HAP-1 (cell line): ENCODE results near the gene APBB2.

Experiments
- DNase-seq, 2 experiments: peaks; one replicate each; pipeline ENCODE4 v3.0.0-alpha.2; 2016 to 2020; ENCODE audit warnings: low spot score in 2 of 2
- H3K27me3 ChIP-seq: fragments of 250-450 bp; sonication (Bioruptor Pico); 2 replicates; pipeline ENCODE4 v1.5.1; 2020; ENCODE audit warnings: low read depth, mild to moderate bottlenecking, moderate library complexity
- H3K36me3 ChIP-seq: fragments of 250-450 bp; sonication (Bioruptor Pico); replicated peaks from 2 replicates; pipeline ENCODE4 v1.5.1; 2020; ENCODE audit warnings: mild to moderate bottlenecking
- H3K4me1 ChIP-seq: fragments of 250-450 bp; sonication (Bioruptor Pico); 2 replicates; pipeline ENCODE4 v1.5.1; 2020; ENCODE audit warnings: mild to moderate bottlenecking
- H3K4me3 ChIP-seq: fragments of 250-450 bp; sonication (Bioruptor Pico); 2 replicates; pipeline ENCODE4 v1.5.1; 2020; ENCODE audit warnings: mild to moderate bottlenecking, moderate library complexity
- H3K9me3 ChIP-seq: fragments of 250-450 bp; sonication (Bioruptor Pico); 2 replicates; pipeline ENCODE4 v1.5.1; 2020; ENCODE audit warnings: mild to moderate bottlenecking, moderate library complexity
- in situ Hi-C: fragments of 300-500 bp; cut with MboI; formaldehyde crosslinking; loops from 3 replicates; pipeline ENCODE4 v1.14.3; 2020; ENCODE audit warnings: low sequenced_read_pairs, inconsistent platforms, mixed read lengths

APBB2 gene

DNA sequence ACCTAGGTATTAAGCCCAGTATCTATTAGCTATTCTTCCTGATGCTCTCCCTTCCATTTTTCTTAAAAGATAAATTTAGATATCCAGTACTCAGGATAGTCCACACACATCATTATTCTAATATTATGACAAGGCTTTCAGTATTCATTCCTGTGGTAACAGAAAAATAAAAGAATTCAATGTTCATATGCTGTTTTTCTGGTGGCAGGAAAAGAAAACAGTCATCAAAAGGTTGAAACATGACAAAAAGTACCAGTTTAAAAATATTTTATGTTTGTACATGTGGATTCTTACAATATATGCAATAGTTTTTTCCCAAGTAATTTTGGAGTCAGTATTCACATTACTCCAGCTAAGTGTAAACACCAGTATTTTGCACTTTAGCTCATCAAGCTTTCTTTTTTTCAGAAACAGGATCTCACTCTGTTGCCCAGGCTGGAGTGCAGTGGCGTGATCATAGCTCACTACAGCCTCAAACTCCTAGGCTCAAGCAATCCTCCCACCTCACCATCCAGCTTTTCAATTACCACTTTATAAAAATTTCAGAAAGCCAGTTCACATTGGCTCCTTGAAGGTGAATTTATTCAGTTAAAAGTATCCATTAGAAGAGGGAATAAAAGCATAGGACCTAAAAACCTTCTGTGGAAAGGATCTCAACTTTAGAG, 2.3 kb downstream of the APBB2 start:
- Histone ChIP-seq H3K4me1 (peaks cover 21% of the 10 kb centered on the region), H3K27me3 (no peaks in the 10 kb centered on the region), H3K9me3 (no peaks in the 10 kb centered on the region), H3K4me3 (peak overlapping the region; percentile 81), H3K36me3 (no peaks in the 10 kb centered on the region)
- in situ Hi-C loops = loop anchor here (5.0 to 25.0 kb wide), 2 partner anchors 235 to 475 kb away; partner anchors contain the start of gene NSUN7
- no peak for DNase-seq

DNA sequence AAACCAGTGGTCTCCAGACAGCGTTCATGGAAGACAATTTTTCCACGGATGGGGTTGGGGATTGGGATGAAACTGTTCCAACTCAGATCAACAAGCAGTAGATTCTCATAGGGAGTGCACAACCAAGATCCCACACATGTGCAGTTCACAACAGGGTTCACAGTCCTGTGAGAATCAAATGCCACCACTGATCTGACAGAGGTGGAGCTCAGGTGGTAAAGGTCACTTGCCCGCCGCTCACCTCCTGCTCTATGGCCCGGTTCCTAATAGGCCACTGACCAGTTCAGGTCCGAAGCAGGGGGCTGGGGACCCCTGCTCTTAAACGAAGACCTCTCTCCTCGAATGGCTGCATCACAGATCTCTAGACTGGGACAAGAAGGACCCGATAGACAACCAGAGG, 4.4 kb downstream of the APBB2 start:
- in situ Hi-C loops = loop anchor here (5.0 to 25.0 kb wide), 2 partner anchors 233 to 473 kb away; partner anchors contain the start of gene NSUN7
- H3K36me3 ChIP-seq = no peaks in the 10 kb centered on the region
- no peak overlapping the region for H3K4me3 ChIP-seq
- peaks cover 17% of the 10 kb centered on the region for H3K4me1 ChIP-seq
- no peaks in the 10 kb centered on the region for H3K9me3 ChIP-seq
- no peak for DNase-seq
- no peaks in the 10 kb centered on the region for H3K27me3 ChIP-seq

DNA sequence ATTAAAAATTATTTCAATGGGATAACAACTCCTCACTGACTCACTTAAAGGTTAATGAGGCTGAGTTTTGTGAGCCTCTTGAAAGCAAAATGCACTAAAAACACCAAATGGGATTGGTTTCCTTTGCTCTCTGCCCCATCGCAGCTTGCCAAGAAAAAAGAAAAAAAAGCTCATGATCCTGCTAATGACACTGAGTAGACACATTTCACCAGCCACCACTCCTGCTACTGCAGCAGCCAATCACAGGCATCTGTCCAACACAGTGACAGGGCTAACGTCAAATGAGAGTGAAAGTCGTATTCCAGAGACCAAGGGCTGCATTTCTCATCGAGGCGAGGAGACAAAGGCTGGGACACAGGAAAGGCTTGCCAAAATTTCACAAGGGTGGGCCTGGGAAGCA, 5.2 kb downstream of the APBB2 start:
- H3K36me3 ChIP-seq = no peaks in the 10 kb centered on the region
- no peak for DNase-seq
- no peaks in the 10 kb centered on the region for H3K27me3 ChIP-seq
- no peak overlapping the region for H3K4me3 ChIP-seq
- H3K9me3 ChIP-seq = no peaks in the 10 kb centered on the region
- in situ Hi-C loops = loop anchor here (25.0 kb wide), 1 partner anchor 472 kb away; the partner anchor contains the start of gene NSUN7
- peaks cover 19% of the 10 kb centered on the region for H3K4me1 ChIP-seq

DNA sequence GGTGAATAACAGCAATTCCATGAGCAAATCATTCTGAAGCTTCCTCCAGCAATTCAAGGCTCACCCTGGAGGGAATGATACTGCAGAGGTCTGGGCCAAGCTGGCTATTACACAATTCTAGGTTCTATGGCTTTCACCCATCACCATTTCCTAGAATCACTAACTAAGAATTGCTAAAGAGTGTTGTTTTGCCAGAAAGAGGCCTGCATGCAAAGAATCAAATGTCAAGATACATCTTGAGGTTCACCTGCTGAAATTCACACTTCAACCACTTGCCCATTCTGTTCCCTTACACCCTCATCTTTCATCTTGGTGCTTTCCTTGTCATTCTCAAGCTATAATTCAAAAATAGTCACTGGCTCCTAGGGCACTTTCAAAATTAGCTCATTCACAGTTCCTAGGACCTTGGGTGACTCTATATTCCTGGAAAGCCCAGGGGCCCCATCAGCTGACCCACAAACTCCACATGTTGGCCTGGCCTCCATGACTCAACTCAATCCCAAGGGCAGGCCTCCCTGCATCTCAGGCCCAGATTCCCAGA, 7.0 kb downstream of the APBB2 start:
- no peak for DNase-seq
- no peaks in the 10 kb centered on the region for H3K9me3 ChIP-seq
- H3K27me3 ChIP-seq = no peaks in the 10 kb centered on the region
- in situ Hi-C loops = loop anchor here (25.0 kb wide), 1 partner anchor 470 kb away; the partner anchor contains the start of gene NSUN7
- peaks cover 21% of the 10 kb centered on the region for H3K4me1 ChIP-seq
- no peak overlapping the region for H3K4me3 ChIP-seq
- no peaks in the 10 kb centered on the region for H3K36me3 ChIP-seq

DNA sequence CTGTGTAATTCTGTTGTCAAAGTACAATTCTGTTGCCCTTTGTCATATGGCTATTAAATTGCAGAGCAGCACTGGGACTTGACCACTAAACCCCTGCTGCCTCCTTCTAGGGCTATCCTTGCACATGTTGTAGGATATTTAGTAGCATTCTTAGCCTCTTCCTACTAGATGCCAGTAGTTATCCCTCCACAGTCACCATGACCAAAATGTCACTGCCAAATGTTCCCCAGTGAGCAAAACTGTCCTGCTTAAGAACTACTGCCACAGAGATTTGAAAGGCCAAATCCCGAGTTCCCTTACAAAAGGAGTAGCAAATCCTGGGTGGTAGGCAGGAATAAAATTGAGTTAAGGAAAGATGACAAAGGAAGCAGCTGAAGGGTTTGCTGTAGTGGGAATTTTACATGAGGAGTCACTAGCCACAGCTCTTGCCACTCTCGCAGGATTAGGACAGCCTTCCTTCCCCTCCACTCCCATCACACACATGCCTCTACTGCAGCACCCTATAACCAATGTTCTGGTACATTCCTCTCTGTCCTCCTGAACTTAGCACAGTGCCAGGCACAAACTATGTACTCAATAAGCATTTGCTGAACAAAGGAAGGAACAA, 8.4 kb downstream of the APBB2 start:
- no peaks in the 10 kb centered on the region for H3K9me3 ChIP-seq
- in situ Hi-C loops = loop anchor here (25.0 kb wide), 1 partner anchor 469 kb away; the partner anchor contains the start of gene NSUN7
- no peak for DNase-seq
- no peaks in the 10 kb centered on the region for H3K27me3 ChIP-seq
- H3K36me3 ChIP-seq = no peaks in the 10 kb centered on the region
- H3K4me1 ChIP-seq = peaks cover 25% of the 10 kb centered on the region
- H3K4me3 ChIP-seq = no peak overlapping the region

DNA sequence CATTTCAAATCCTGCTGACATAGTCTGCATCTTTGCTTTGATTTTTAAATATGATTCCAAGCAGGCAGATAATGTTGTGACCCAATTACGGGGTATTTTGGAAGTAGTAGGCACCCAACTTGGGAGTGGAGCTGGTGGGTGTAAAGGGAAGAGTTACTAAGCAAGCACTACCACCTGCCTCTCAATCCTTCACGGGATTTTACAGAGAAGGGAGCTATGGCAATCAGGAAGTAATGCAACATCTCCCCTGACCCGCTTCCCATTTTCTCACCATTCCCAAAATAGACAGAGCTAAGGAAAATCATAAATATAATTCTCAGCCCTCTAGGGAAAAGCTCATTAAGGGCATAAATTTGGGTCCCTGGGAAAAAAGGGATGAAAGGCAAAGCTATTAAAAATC, 9.2 kb downstream of the APBB2 start:
- Histone ChIP-seq H3K36me3 (no peaks in the 10 kb centered on the region), H3K27me3 (no peaks in the 10 kb centered on the region), H3K9me3 (no peaks in the 10 kb centered on the region), H3K4me1 (peaks cover 27% of the 10 kb centered on the region), H3K4me3 (no peak overlapping the region)
- in situ Hi-C loops = loop anchor here (25.0 kb wide), 1 partner anchor 468 kb away; the partner anchor contains the start of gene NSUN7
- DNase-seq = no peak

DNA sequence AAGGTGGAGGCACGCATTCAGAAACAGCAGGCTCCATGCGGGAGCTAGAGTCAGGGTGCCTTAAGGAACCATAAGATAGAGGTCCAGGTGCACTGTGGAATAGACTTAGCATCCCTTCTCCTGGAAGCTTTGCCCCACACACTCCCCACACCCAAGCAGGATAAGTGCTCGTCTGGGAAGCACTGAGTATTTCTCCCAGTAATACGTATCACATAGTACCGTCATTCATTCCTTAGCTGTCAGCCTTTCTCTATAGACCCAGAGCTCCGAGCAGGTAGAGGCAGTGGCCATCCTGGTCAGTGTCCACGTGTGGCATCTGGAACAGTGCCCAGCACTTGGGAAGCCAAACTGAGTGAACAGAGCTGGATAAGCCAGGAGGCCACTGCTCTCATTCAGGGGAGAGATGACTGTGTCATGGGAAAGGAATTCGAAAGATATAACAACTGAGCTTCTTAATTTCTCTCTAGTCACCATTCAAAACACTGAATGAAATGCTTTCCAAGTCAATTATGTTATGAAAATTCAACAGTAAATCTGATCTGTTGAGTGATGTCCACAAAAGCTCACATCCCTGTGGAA, 9.9 kb downstream of the APBB2 start:
- no peaks in the 10 kb centered on the region for H3K9me3 ChIP-seq
- in situ Hi-C loops = loop anchor here (25.0 kb wide), 1 partner anchor 467 kb away; the partner anchor contains the start of gene NSUN7
- no peaks in the 10 kb centered on the region for H3K36me3 ChIP-seq
- H3K27me3 ChIP-seq = no peaks in the 10 kb centered on the region
- peaks cover 27% of the 10 kb centered on the region for H3K4me1 ChIP-seq
- no peak overlapping the region for H3K4me3 ChIP-seq
- DNase-seq = peak; percentile 37 to 50

DNA sequence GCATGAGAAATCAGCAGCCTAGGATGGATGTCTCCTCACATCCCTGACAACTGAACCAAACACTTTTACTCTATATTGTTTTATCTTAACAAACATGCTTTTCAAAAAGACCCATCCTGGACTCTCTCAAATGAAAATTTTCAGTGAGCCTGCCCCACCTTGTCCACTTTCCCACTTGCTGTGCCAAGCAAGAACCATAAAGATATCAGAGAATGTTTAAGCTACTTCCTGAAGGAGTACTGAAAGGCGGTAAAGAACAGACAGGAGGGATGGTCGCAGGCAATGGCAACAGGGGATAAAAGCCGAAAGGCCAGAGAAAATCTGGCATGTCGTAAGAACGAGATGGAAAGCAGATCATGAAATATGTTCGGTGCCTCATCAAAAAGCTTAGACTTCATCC, 10.5 kb downstream of the APBB2 start:
- Histone ChIP-seq H3K36me3 (no peaks in the 10 kb centered on the region), H3K27me3 (no peaks in the 10 kb centered on the region), H3K4me3 (no peak overlapping the region), H3K4me1 (peaks cover 27% of the 10 kb centered on the region), H3K9me3 (no peaks in the 10 kb centered on the region)
- in situ Hi-C loops = loop anchor here (25.0 kb wide), 1 partner anchor 467 kb away; the partner anchor contains the start of gene NSUN7
- no peak for DNase-seq

DNA sequence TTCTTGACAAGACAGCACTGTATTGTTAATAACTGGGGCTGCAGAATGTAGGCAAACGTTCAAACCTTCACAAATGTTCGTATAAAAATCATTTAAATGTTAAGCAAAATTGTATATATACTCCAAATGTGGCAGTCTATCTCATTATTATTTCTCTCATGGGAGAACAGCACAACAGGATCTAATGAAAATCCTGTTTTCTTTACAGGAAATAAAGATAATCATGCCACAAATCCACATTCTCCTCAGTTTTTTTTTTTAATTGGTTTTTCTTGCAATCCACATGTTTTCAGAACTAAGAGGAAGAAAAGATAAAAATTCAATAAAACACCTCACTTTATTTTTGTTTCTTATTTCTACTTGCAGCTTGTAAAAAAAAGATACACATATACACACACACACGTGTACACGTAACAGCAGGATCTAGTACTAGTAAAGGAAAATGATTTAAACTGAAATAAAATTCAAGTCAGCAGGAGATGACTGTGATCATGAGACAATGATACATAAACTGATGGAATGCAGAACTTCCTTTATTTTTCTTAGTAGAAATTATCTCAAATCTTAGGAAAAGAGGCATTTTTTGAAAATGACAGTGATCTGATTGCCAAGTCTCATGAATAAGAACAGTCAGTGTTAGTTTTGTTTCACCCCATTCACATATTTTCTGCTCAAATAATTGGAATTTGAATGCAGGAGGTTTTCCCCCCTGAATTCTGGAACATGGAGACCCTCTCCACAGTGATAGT, 11.3 kb downstream of the APBB2 start:
- no peaks in the 10 kb centered on the region for H3K27me3 ChIP-seq
- DNase-seq = no peak
- H3K9me3 ChIP-seq = no peaks in the 10 kb centered on the region
- no peaks in the 10 kb centered on the region for H3K36me3 ChIP-seq
- in situ Hi-C loops = loop anchor here (25.0 kb wide), 1 partner anchor 466 kb away; the partner anchor contains the start of gene NSUN7
- H3K4me1 ChIP-seq = peaks cover 27% of the 10 kb centered on the region
- no peak overlapping the region for H3K4me3 ChIP-seq

DNA sequence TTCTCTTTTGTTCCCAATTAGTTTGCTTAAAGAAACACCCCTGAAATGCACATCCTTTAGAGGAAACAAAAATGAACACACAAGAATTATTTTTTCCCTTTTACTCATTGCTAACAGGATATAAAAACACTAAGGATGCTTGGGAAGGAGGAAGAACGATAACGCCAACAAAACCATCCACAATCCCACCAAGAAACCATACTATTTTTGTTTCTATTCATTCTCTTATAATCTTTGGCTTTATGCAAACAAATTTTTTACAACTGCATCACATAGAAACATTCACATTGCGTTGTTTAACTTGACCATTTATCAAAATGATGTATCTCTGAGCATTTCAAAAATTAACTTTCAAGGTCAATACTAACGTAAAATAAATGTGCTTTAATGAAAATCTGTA, 12.0 kb downstream of the APBB2 start:
- no peak overlapping the region for H3K4me3 ChIP-seq
- H3K27me3 ChIP-seq = no peaks in the 10 kb centered on the region
- no peaks in the 10 kb centered on the region for H3K36me3 ChIP-seq
- in situ Hi-C loops = loop anchor here (25.0 kb wide), 1 partner anchor 465 kb away; the partner anchor contains the start of gene NSUN7
- no peak for DNase-seq
- no peaks in the 10 kb centered on the region for H3K9me3 ChIP-seq
- H3K4me1 ChIP-seq = peaks cover 27% of the 10 kb centered on the region

DNA sequence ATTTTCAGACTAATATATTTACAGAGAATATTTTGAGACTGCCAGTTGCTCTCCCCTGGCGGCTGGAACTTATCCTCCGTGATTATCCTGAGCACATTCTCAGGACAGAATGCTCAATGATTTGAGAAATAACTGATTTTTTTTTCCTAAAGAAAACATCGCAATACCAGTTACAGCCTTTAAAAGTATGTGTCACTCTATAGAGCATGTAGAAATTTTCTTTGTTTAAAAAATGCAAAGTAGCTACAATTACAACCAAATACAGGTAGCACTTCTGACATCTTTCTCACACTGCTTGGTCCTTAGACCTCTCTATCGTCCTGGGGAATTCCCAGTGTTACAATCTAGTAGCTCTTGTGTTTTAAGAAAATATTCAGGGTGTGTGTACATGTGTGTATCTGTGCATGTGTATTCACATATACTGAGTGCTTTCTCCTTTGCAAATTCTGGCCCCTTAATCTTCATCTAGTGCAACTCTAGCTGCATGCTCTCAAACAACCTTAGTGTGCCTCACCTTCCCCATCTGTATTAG, 13.8 kb downstream of the APBB2 start:
- Histone ChIP-seq H3K9me3 (no peaks in the 10 kb centered on the region), H3K36me3 (no peaks in the 10 kb centered on the region), H3K4me1 (peaks cover 23% of the 10 kb centered on the region), H3K27me3 (no peaks in the 10 kb centered on the region), H3K4me3 (no peak overlapping the region)
- in situ Hi-C loops = loop anchor here (25.0 kb wide), 1 partner anchor 463 kb away; the partner anchor contains the start of gene NSUN7
- no peak for DNase-seq

DNA sequence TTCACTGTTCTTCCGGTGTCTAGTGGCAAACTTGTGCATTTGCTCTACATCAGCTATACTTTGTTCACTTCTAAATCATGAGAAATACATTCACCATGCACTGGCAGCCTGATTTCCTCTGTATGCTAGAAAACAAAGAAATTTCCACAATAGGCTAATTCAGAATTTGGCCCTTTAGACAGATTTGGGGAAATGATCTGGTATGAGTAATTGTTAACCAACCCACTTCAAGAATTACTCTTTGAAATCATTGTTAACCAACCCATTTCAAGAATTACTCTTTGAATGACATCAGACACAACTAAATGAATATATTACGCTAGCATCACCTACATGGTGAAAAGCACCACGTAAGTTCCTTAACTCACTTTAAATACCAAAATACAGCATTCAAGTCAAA, 14.6 kb downstream of the APBB2 start:
- no peaks in the 10 kb centered on the region for H3K27me3 ChIP-seq
- H3K4me1 ChIP-seq = peaks cover 15% of the 10 kb centered on the region
- no peak overlapping the region for H3K4me3 ChIP-seq
- H3K36me3 ChIP-seq = no peaks in the 10 kb centered on the region
- no peak for DNase-seq
- in situ Hi-C loops = loop anchor here (25.0 kb wide), 1 partner anchor 462 kb away; the partner anchor contains the start of gene NSUN7
- no peaks in the 10 kb centered on the region for H3K9me3 ChIP-seq

DNA sequence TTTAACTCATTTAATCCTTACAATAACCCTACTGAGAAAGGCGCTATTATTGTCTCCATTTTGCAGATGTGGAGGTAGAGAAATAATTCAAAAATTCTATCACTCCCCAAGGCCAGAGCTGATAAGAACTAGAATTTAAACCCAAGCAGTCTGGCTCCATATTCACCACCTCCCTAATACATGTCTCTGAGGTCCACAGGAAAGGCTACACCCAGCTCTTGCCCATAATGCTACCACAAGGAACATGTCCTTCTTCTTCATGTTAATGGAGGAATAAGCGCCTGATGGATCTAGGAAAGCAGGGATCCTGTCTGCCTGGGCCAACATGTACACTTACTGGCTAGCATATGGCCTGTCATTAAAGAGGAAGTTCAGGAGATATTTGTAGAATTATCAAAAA, 16.3 kb downstream of the APBB2 start:
- Histone ChIP-seq H3K27me3 (no peaks in the 10 kb centered on the region), H3K9me3 (no peaks in the 10 kb centered on the region), H3K4me3 (no peak overlapping the region), H3K4me1 (peaks cover 11% of the 10 kb centered on the region), H3K36me3 (no peaks in the 10 kb centered on the region)
- in situ Hi-C loops = no loop called here
- DNase-seq = no peak
